Ascending aorta (tissue), 2 donors: Measurements from ENCODE around the gene STYX. TPM values are rescaled to one million over a fixed set of nuclear protein-coding genes. Genes with fewer than 3 reads are reported as not detected.

Experiments
- DNase-seq, 2 donors: peaks; one replicate each; pipeline ENCODE4 v3.0.0-alpha.2; 2019; ENCODE audit warnings: low spot score in 2 of 2
- H3K27ac ChIP-seq, 2 donors: fragments of 200-600 bp; sonication (generic); one replicate each; pipeline ENCODE4 v1.5.1; 2016 to 2017; ENCODE audit warnings: mild to moderate bottlenecking in 1 of 2
- H3K27me3 ChIP-seq: fragments of 200-600 bp; sonication (generic); one replicate; pipeline ENCODE4 v1.5.1; 2017
- H3K36me3 ChIP-seq, 2 donors: fragments of 200-600 bp; sonication (generic); one replicate each; pipeline ENCODE4 v1.5.1; 2016
- H3K4me1 ChIP-seq, 2 donors: fragments of 200-600 bp; sonication (generic); one replicate each; pipeline ENCODE4 v1.5.1; 2016 to 2017; ENCODE audit warnings: mild to moderate bottlenecking in 1 of 2
- H3K4me3 ChIP-seq, 2 donors: fragments of 200-600 bp; sonication (generic); one replicate each; pipeline ENCODE4 v1.5.1; 2016 to 2017; ENCODE audit warnings: mild to moderate bottlenecking in 1 of 2
- H3K9me3 ChIP-seq, 2 donors: fragments of 200-600 bp; sonication (generic); one replicate each; pipeline ENCODE4 v1.5.1; 2016
- CTCF ChIP-seq, 3 experiments: fragments of 200-600 bp in 2 of 3; fragments of 450-650 bp in 1 of 3; sonication (generic) in 2 of 3; IDR thresholded peaks; one replicate each; pipeline ENCODE4 v1.5.1; 2016 to 2019; ENCODE audit warnings: antibody characterized with exemption in 3 of 3, mild to moderate bottlenecking in 1 of 3, moderate library complexity in 1 of 3
- intact Hi-C: fragments of 100-400 bp; cut with DNase I; formaldehyde crosslinking; loops from one replicate; pipeline ENCODE4 v1.15.1; 2023
- total RNA-seq: library from RNA; depleted of rRNA; stranded (reverse); fragments of >200 nt; gene quantifications from one replicate; pipeline ENCODE4 v1.1.0, GENCODE V29; 2016

Gene STYX
- total RNA-seq, 1 donor from 2014 or later = 5.2 TPM

- DNase-seq = no peak
- H3K4me1 ChIP-seq = peaks cover 3 to 17% of the 10 kb centered on the region in 2 donors
- no peaks in the 10 kb centered on the region for H3K9me3 ChIP-seq
- no peaks in the 10 kb centered on the region for H3K27me3 ChIP-seq
- H3K4me3 ChIP-seq = no peak overlapping the region
- no peak for TF ChIP-seq CTCF (IDR thresholded peaks at IDR 0.05)
- no peaks in the 10 kb centered on the region for H3K36me3 ChIP-seq
- intact Hi-C loops = loop anchor here (10.0 kb wide), 1 partner anchor 1156 kb away; the partner anchor contains the start of gene BMP4
- peak overlapping the region; percentile 54 to 95 for H3K27ac ChIP-seq
Observed at GRCh38 chr14:52798826-52799225, 68.9 kb downstream of the STYX start.

DNA sequence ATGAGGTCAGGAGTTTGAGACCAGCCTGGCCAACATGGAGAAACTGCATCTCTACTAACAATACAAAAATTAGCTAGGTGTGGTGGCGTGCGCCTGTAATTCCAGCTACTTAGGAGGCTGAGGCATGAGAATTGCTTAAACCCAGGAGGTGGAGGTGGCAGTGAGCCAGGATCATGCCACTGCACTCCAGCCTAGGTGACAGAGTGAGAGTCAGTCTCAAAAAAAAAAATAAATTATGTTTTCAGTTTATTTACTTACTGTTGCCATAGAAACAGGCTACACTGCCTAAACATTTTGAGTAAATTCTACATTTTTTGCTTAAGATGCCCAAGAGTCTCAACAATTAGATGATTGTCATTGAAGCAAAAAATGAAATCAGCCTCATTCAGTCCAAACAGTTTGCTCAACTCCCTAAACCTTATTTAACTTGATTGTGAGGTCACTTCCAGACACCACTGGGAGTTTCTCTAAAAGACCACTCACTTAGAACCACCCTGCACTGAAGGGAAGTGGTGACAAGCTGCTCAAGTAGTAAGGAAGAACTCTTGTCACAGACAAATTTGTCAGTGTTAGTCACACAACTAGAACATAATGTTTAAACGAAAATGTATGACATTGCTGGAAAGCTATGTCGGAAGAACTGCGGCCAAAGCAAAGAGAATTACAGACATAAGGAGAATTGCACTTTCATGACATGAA, 71.2 kb downstream of the STYX start:
- Histone ChIP-seq H3K27me3 (no peaks in the 10 kb centered on the region), H3K4me3 (peak overlapping the region in 1 of 2 donors; percentile 4), H3K27ac (peak overlapping the region; percentile 89 to 95), H3K36me3 (no peaks in the 10 kb centered on the region), H3K9me3 (no peaks in the 10 kb centered on the region), H3K4me1 (peaks cover 3 to 17% of the 10 kb centered on the region in 2 donors)
- intact Hi-C loops = loop anchor here (1.0 to 2.0 kb wide), 2 partner anchors 10 to 150 kb away; partner anchors contain the start of genes FERMT2 and GNPNAT1
- TF ChIP-seq CTCF (IDR thresholded peaks at IDR 0.05) = no peak
- DNase-seq = peak; percentile 32 to 89

GRCh38 chr14:52802597-52802996, 72.6 kb downstream of the STYX start:
- intact Hi-C loops = no loop called here
- H3K4me3 ChIP-seq = no peak overlapping the region
- peak overlapping the region; percentile 89 to 95 for H3K27ac ChIP-seq
- peaks cover 3 to 17% of the 10 kb centered on the region in 2 donors for H3K4me1 ChIP-seq
- H3K9me3 ChIP-seq = no peaks in the 10 kb centered on the region
- H3K27me3 ChIP-seq = no peaks in the 10 kb centered on the region
- TF ChIP-seq CTCF (IDR thresholded peaks at IDR 0.05) = no peak
- DNase-seq = no peak
- H3K36me3 ChIP-seq = no peaks in the 10 kb centered on the region

DNA sequence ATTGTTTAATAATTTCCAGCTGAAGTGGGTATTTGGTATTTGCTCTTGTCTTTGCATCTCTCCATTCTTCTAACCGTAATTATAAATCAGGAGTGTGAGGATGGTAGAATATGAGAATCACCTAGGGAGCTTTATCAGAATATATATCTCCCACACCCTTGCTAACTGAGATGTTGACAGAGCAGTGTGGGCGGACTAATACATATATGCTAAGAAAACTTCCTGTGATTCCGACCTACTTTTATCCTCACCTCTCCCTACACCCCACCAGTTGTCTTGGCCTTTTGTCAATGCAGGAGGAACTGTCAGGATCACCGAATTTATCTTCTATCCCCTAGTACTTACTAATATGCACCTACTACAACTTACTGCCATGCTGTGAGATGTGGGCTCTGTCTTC, 76.1 kb downstream of the STYX start:
- no peaks in the 10 kb centered on the region for H3K9me3 ChIP-seq
- H3K27me3 ChIP-seq = no peaks in the 10 kb centered on the region
- intact Hi-C loops = no loop called here
- no peak for TF ChIP-seq CTCF (IDR thresholded peaks at IDR 0.05)
- H3K4me1 ChIP-seq = peaks cover 3 to 6% of the 10 kb centered on the region in 2 donors
- H3K4me3 ChIP-seq = no peak overlapping the region
- H3K36me3 ChIP-seq = no peaks in the 10 kb centered on the region
- DNase-seq = no peak
- no peak overlapping the region for H3K27ac ChIP-seq

DNA sequence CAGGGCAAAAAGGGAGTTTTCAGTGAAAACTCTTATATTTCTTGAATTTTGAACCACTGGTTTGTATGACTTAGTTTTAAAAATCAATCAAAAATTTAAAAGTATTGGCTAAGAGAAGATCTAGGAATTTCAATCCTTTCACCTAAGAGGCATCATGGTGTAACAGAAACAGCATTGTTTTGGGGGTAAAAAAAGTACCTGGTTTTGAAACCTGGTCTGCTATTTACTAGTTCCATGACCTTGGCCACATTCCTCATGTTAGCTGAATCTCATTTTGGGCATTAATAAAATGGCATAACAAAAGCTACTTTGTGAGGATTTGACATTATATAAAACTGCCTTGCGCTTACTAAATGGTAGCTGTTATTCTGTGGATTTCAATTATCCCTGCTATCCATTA, 78.1 kb downstream of the STYX start:
- Histone ChIP-seq H3K36me3 (no peaks in the 10 kb centered on the region), H3K9me3 (no peaks in the 10 kb centered on the region), H3K4me1 (no peaks in the 10 kb centered on the region), H3K27me3 (no peaks in the 10 kb centered on the region), H3K4me3 (no peak overlapping the region), H3K27ac (no peak overlapping the region)
- intact Hi-C loops = no loop called here
- no peak for DNase-seq
- no peak for TF ChIP-seq CTCF (IDR thresholded peaks at IDR 0.05)
